ENCODE results near the gene CCN2. TPM values are rescaled to one million over a fixed set of nuclear protein-coding genes. Genes with fewer than 3 reads are reported as not detected.
A peak's percentile ranks its signal among the peaks of the same experiment; 100 is the strongest.

CCN2 gene
- polyA plus RNA-seq (2011; rRNA removed) (318 and 326 TPM in 2 replicates), polyA minus RNA-seq (2011; rRNA and poly(A)+ RNA removed) (124 and 248 TPM in 2 replicates)

- TF ChIP-seq CTCF (IDR thresholded peaks at IDR 0.05; ENCODE audit: insufficient read depth, low read depth, low read length) = no peak
- DNase-seq (ENCODE audit: low read depth) = peak; percentile 99
- ChIA-PET CTCF (interaction anchor here (0.6 to 2.8 kb wide), 17 partner anchors 10 to 309 kb away, joined by 3 to 11 read pairs (median 4); no protein-coding TSS in a partner anchor), POLR2A (interaction anchor here (0.5 to 1.3 kb wide), 27 partner anchors 10 to 308 kb away, joined by 3 to 15 read pairs (median 4); no protein-coding TSS in a partner anchor)
- no peaks in the 10 kb centered on the region for H3K27me3 ChIP-seq (ENCODE audit: control insufficient read depth, insufficient read depth, low read length)
- peaks cover 15% of the 10 kb centered on the region for H3K36me3 ChIP-seq (ENCODE audit: control insufficient read depth, insufficient read depth, low read length)
- peak within 1 kb of the TSS; percentile 60 for H3K4me3 ChIP-seq (ENCODE audit: low read depth, low read length)
These were observed at the start of gene CCN2 for GRCh38 chr6:131950767-131951575. Gene CCN2 (minus strand): TSS chr6:131951372. CDS start chr6:131951172, 200 bp downstream.

- ChIA-PET POLR2A (no interaction called here), CTCF (no interaction called here)
- DNase-seq (ENCODE audit: low read depth) = no peak
- Histone ChIP-seq H3K4me3 (ENCODE audit: low read depth, low read length) (no peak overlapping the region), H3K27me3 (ENCODE audit: control insufficient read depth, insufficient read depth, low read length) (no peaks in the 10 kb centered on the region), H3K36me3 (ENCODE audit: control insufficient read depth, insufficient read depth, low read length) (no peaks in the 10 kb centered on the region)
- TF ChIP-seq CTCF (IDR thresholded peaks at IDR 0.05; ENCODE audit: insufficient read depth, low read depth, low read length) = no peak
These were observed 49.1 kb upstream of the CCN2 start for GRCh38 chr6:132000296-132000695.

- POLR2A ChIA-PET = no interaction called here
- TF ChIP-seq CTCF (IDR thresholded peaks at IDR 0.05; ENCODE audit: insufficient read depth, low read depth, low read length) = no peak
- CTCF ChIA-PET = no interaction called here
- H3K4me3 ChIP-seq (ENCODE audit: low read depth, low read length) = no peak overlapping the region
- no peaks in the 10 kb centered on the region for H3K27me3 ChIP-seq (ENCODE audit: control insufficient read depth, insufficient read depth, low read length)
- no peaks in the 10 kb centered on the region for H3K36me3 ChIP-seq (ENCODE audit: control insufficient read depth, insufficient read depth, low read length)
- no peak for DNase-seq (ENCODE audit: low read depth)
These were observed 48.5 kb upstream of the CCN2 start for GRCh38 chr6:131999545-132000146.

- ChIA-PET POLR2A (no interaction called here), CTCF (interaction anchor here (0.8 kb wide), 1 partner anchor 22 kb away, joined by 3 read pairs; no protein-coding TSS in a partner anchor)
- TF ChIP-seq CTCF (IDR thresholded peaks at IDR 0.05; ENCODE audit: insufficient read depth, low read depth, low read length) = no peak
- Histone ChIP-seq H3K27me3 (ENCODE audit: control insufficient read depth, insufficient read depth, low read length) (no peaks in the 10 kb centered on the region), H3K36me3 (ENCODE audit: control insufficient read depth, insufficient read depth, low read length) (no peaks in the 10 kb centered on the region), H3K4me3 (ENCODE audit: low read depth, low read length) (no peak overlapping the region)
- no peak for DNase-seq (ENCODE audit: low read depth)
These were observed 47.2 kb upstream of the CCN2 start for GRCh38 chr6:131998255-131998982.
